Lung (tissue), 12 donors: ENCODE results near the gene MRPS25. TPM values are rescaled to one million over a fixed set of nuclear protein-coding genes. Genes with fewer than 3 reads are reported as not detected.
A peak's percentile ranks its signal among the peaks of the same experiment; 100 is the strongest.
"Not testable (repeated sequence)": the region's sequence is repeated elsewhere in the genome, so short reads cannot be mapped to it uniquely, and the experiment has no call there.

Experiments used
- ATAC-seq: fragments of 200-7000 bp; cut with Tn5 transposase; one replicate; pipeline ENCODE4 v1.9.1; 2020; ENCODE audit warnings: moderate number of reproducible peaks; ENCODE audit not compliant: insufficient read depth, low FRiP score
- DNase-seq, 3 donors: peaks; one replicate each; pipeline ENCODE4 v3.0.0-alpha.2; 2013 to 2017
- H3K27ac ChIP-seq, 2 donors: one replicate each; pipeline ENCODE4 v1.5.1; 2013; ENCODE audit warnings: mild to moderate bottlenecking in 2 of 2, moderate library complexity in 2 of 2, control low read depth in 1 of 2, inconsistent platforms in 1 of 2, low read depth in 1 of 2, low read length in 1 of 2
- H3K27me3 ChIP-seq, 3 donors: one replicate each; pipeline ENCODE4 v1.5.1; 2013; ENCODE audit warnings: low read length in 2 of 3; ENCODE audit not compliant: control insufficient read depth in 3 of 3, insufficient read depth in 3 of 3
- H3K36me3 ChIP-seq, 4 donors: one replicate each; pipeline ENCODE4 v1.5.1; 2013; ENCODE audit warnings: low read length in 4 of 4, mild to moderate bottlenecking in 1 of 4, moderate library complexity in 1 of 4; ENCODE audit not compliant: control insufficient read depth in 4 of 4, insufficient read depth in 4 of 4
- H3K4me1 ChIP-seq, 5 donors: one replicate each; pipeline ENCODE4 v1.5.1; 2013; ENCODE audit warnings: low read length in 5 of 5, mild to moderate bottlenecking in 2 of 5, moderate library complexity in 1 of 5; ENCODE audit not compliant: control insufficient read depth in 5 of 5, insufficient read depth in 5 of 5
- H3K4me3 ChIP-seq: one replicate; pipeline ENCODE4 v1.5.1; 2013; ENCODE audit warnings: mild to moderate bottlenecking, control low read depth, moderate library complexity
- H3K9ac ChIP-seq, 2 donors: one replicate each; pipeline ENCODE4 v1.5.1; 2013; ENCODE audit warnings: low read length in 2 of 2, control low read depth in 1 of 2; ENCODE audit not compliant: insufficient read depth in 1 of 2
- H3K9me3 ChIP-seq, 4 donors: one replicate each; pipeline ENCODE4 v1.5.1; 2013; ENCODE audit warnings: low read length in 3 of 4, mild to moderate bottlenecking in 1 of 4, moderate library complexity in 1 of 4; ENCODE audit not compliant: control insufficient read depth in 4 of 4, insufficient read depth in 3 of 4
- WGBS, 2 donors: extraction: QIAGEN DNeasy Blood & Tissue Kit; methylation state at CpG; one replicate each; pipeline ENCODE4 v1.1.7; 2013; 5-methylcytosine and 5-hydroxymethylcytosine counted together
- polyA plus RNA-seq, 2 donors: library from polyadenylated mRNA; stranded (reverse); fragments of 200-250 nt; gene quantifications; one replicate each; pipeline ENCODE4 v1.2.1, GENCODE V29; 2013
- total RNA-seq, 2 donors: library from RNA; depleted of rRNA in 1 of 2; stranded (reverse); fragments of >200 nt in 1 of 2; gene quantifications; one replicate each; pipeline ENCODE4 v1.2.1, GENCODE V29; 2014 to 2021
- TF ChIP-seq, protein P1 (sequence below): IDR thresholded peaks from 2 replicates; pipeline ENCODE4 v1.5.1; 2012; ENCODE audit warnings: mild to moderate bottlenecking; ENCODE audit errors: control extremely low read depth, extremely low read depth
- donor health status: control.
- donor health status: control.
- donor health status: Bipolar disorder and iron deficiency.
- donor health status: healthy.
- donor health status: DM: yes; HTN: yes; CAD: no.

MRPS25 gene
- total and polyA plus RNA-seq, 4 donors = 19.9 to 71.5 (median 57.5) TPM

DNA sequence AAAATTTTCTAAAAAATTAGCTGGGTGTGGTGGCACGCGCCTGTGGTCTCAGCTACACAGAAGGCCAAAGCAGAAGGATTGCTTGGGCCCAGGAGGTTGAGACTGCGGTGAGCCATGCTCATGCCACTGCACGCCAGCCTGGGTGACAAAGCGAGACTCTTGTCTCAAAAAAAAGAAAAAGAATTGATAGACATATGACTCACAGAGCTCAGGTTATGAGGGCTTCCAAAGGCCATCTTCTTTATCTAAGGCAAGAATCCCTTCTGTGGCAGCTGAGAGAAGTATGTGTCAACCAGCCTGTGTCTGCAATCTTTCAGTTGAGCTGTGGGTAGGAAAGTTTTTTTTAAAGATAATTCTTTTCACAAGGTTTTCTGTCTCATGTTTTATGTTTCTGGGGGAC is 53.9 kb downstream of the MRPS25 start:
- H3K27ac ChIP-seq = no peak overlapping the region
- H3K36me3 ChIP-seq = peaks cover 17 to 38% (median 33%) of the 10 kb centered on the region in 4 donors
- H3K27me3 ChIP-seq = no peaks in the 10 kb centered on the region
- WGBS, 2 donors = 97% methylated on average over 5 of the region's 5 CpGs
- no peak for DNase-seq
- no peak overlapping the region for H3K9ac ChIP-seq
- no peaks in the 10 kb centered on the region for H3K9me3 ChIP-seq
- H3K4me1 ChIP-seq = peaks cover 0 to 2% (median 0%) of the 10 kb centered on the region in 5 donors
- ATAC-seq = no peak
- H3K4me3 ChIP-seq = no peak overlapping the region
- TF ChIP-seq, protein P1, sequence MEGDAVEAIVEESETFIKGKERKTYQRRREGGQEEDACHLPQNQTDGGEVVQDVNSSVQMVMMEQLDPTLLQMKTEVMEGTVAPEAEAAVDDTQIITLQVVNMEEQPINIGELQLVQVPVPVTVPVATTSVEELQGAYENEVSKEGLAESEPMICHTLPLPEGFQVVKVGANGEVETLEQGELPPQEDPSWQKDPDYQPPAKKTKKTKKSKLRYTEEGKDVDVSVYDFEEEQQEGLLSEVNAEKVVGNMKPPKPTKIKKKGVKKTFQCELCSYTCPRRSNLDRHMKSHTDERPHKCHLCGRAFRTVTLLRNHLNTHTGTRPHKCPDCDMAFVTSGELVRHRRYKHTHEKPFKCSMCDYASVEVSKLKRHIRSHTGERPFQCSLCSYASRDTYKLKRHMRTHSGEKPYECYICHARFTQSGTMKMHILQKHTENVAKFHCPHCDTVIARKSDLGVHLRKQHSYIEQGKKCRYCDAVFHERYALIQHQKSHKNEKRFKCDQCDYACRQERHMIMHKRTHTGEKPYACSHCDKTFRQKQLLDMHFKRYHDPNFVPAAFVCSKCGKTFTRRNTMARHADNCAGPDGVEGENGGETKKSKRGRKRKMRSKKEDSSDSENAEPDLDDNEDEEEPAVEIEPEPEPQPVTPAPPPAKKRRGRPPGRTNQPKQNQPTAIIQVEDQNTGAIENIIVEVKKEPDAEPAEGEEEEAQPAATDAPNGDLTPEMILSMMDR = no peak

DNA sequence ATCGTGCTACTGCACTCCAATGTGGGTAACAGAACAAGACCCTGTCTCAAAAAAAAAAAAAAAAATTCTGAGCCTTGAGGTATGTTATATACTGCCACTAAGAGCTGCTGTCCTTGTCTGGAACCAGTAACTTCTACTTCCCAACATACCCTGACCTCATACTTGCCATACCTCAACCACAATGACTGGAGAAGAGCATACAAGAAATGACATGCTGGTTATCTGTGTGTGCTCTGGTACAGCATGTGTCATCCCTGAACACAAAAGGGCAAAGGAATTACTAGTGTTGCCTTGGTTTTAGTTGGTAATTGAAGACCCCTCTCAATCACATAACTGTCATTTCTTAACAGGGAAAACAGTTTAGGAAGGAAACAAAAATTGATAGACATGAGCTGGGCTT is 54.5 kb downstream of the MRPS25 start:
- no peak overlapping the region for H3K4me3 ChIP-seq
- WGBS, 2 donors = 100% methylated on average over 1 of the region's 1 CpG
- no peaks in the 10 kb centered on the region for H3K27me3 ChIP-seq
- TF ChIP-seq, protein P1 = no peak
- no peaks in the 10 kb centered on the region for H3K9me3 ChIP-seq
- H3K27ac ChIP-seq = no peak overlapping the region
- ATAC-seq (no peak), DNase-seq (no peak)
- H3K4me1 ChIP-seq = peaks cover 0 to 2% (median 0%) of the 10 kb centered on the region in 5 donors
- peaks cover 14 to 34% (median 32%) of the 10 kb centered on the region in 4 donors for H3K36me3 ChIP-seq
- H3K9ac ChIP-seq = no peak overlapping the region

DNA sequence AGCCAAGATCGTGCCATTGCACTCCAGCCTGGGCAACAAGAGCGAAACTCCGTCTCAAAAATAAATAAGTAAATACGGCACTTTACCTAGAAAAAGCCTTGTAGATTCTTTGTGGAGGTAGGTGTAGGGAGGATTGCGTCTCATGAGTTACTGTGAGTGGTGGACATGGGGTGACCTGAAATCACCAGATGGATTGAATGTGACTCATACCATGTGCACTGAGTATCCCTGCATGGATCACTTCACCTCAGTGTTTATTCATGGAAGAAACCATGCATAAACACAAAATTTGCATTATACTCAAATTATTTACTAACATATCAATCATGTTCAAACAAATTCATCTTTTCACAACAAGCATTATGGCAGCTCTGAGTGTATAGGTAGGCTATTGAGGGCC is 55.9 kb downstream of the MRPS25 start:
- Histone ChIP-seq H3K4me3 (no peak overlapping the region), H3K4me1 (peaks cover 0 to 2% (median 0%) of the 10 kb centered on the region in 5 donors), H3K27ac (no peak overlapping the region), H3K9ac (no peak overlapping the region), H3K27me3 (no peaks in the 10 kb centered on the region), H3K36me3 (peaks cover 10 to 31% (median 27%) of the 10 kb centered on the region in 4 donors), H3K9me3 (peaks cover 0 to 3% (median 0%) of the 10 kb centered on the region in 4 donors)
- no peak for DNase-seq
- 98 to 100% methylated on average over 5 of the region's 5 CpGs for WGBS, 2 donors
- no peak for ATAC-seq
- TF ChIP-seq, protein P1 = no peak

DNA sequence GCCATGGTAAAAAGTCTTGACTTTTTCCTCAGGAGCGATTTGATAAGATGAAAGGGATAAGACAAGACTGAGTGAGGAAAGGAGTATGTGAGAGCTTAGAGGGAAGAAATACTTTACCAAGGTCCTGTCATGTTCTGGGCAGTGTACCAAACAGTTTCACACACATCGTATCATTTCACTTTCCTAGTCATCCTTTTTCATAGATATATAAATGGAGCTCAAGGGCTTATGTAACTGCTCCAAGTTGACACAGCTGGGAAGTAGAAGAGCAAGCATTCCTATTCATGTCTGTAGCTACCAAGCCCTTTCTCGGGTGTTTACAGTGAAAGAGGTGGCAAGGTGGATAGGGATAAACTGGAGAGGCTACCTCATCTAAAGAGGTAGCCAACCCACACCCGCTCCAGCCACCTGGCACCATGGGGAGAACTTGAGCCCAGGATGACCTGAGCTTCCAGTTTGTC is 57.4 kb downstream of the MRPS25 start:
- H3K9ac ChIP-seq = no peak overlapping the region
- no peaks in the 10 kb centered on the region for H3K27me3 ChIP-seq
- H3K9me3 ChIP-seq = peaks cover 0 to 3% (median 0%) of the 10 kb centered on the region in 4 donors
- no peak overlapping the region for H3K27ac ChIP-seq
- no peak for ATAC-seq
- WGBS, 2 donors = 75 to 83% methylated on average over 4 of the region's 4 CpGs
- peaks cover 0 to 2% (median 0%) of the 10 kb centered on the region in 5 donors for H3K4me1 ChIP-seq
- peak in 2 of 3 donors; percentile 29 to 72 for DNase-seq
- TF ChIP-seq, protein P1 = no peak
- no peak overlapping the region for H3K4me3 ChIP-seq
- H3K36me3 ChIP-seq = peaks cover 6 to 30% (median 19%) of the 10 kb centered on the region in 4 donors

DNA sequence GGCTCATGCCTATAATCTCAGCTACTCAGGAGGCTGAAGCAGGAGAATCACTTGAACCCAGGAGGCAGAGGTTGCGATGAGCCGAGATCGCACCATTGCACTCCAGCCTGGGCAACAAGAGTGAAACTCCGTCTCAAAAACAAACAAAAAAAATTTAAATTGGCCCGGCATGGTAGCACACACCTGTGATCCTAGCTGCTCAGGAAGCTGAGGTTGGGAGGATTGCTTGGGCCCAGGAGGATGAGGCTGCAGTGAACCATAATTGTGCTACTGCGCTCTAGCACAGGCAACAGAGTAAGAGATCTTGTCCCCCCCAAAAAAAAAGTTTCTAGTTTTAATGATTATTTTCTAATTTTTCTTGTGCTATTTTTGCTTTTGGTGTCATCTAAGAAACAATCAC is 65.9 kb downstream of the MRPS25 start:
- H3K4me3 ChIP-seq, DNase-seq, H3K9ac ChIP-seq, H3K27me3 ChIP-seq, H3K4me1 ChIP-seq, H3K27ac ChIP-seq, ATAC-seq, H3K9me3 ChIP-seq: not testable (repeated sequence)
- peaks cover 0 to 13% (median 6%) of the 10 kb centered on the region in 4 donors for H3K36me3 ChIP-seq
- WGBS, 2 donors = 96% methylated on average over 6 of the region's 6 CpGs
